Liver (tissue), 9 donors: ENCODE data around the gene PHEX. TPM values are rescaled to one million over a fixed set of nuclear protein-coding genes. Genes with fewer than 3 reads are reported as not detected.

Source experiments
- DNase-seq: peaks from one replicate; pipeline ENCODE4 v3.0.0-alpha.2; 2017; ENCODE audit warnings: low spot score
- H3K27ac ChIP-seq, 2 donors: one replicate each; pipeline ENCODE4 v1.7.0; 2013; ENCODE audit warnings: inconsistent platforms in 2 of 2, low read length in 2 of 2, control low read depth in 1 of 2, low read depth in 1 of 2, mild to moderate bottlenecking in 1 of 2
- H3K27me3 ChIP-seq, 4 donors: one replicate each; pipeline versions ENCODE4 v1.6.1 to v1.7.0; 2013; ENCODE audit warnings: low read length in 3 of 4, inconsistent platforms in 1 of 4, mild to moderate bottlenecking in 1 of 4, moderate library complexity in 1 of 4; ENCODE audit not compliant: control insufficient read depth in 4 of 4, insufficient read depth in 4 of 4
- H3K36me3 ChIP-seq, 4 donors: one replicate each; pipeline versions ENCODE4 v1.6.1 to v1.7.0; 2013; ENCODE audit warnings: low read length in 3 of 4, mild to moderate bottlenecking in 3 of 4, low read depth in 1 of 4, moderate library complexity in 1 of 4; ENCODE audit not compliant: control insufficient read depth in 4 of 4, insufficient read depth in 3 of 4
- H3K4me1 ChIP-seq, 4 donors: one replicate each; pipeline versions ENCODE4 v1.6.1 to v1.7.0; 2013; ENCODE audit warnings: low read length in 3 of 4, mild to moderate bottlenecking in 3 of 4, moderate library complexity in 1 of 4; ENCODE audit not compliant: control insufficient read depth in 4 of 4, insufficient read depth in 4 of 4
- H3K4me3 ChIP-seq, 3 donors: one replicate each; pipeline versions ENCODE4 v1.6.1 to v1.7.0; 2013; ENCODE audit warnings: low read length in 3 of 3, control low read depth in 1 of 3, low read depth in 1 of 3, mild to moderate bottlenecking in 1 of 3
- H3K9ac ChIP-seq, 2 donors: one replicate each; pipeline ENCODE4 v1.7.0; 2013; ENCODE audit warnings: low read length in 2 of 2, mild to moderate bottlenecking in 2 of 2, moderate library complexity in 2 of 2, control low read depth in 1 of 2, low read depth in 1 of 2
- H3K9me3 ChIP-seq, 4 donors: one replicate each; pipeline versions ENCODE4 v1.6.1 to v1.7.0; 2013; ENCODE audit warnings: low read length in 3 of 4; ENCODE audit not compliant: control insufficient read depth in 4 of 4
- ATF3 ChIP-seq: IDR thresholded peaks from 2 replicates; pipeline ENCODE4 v1.6.1; 2016; ENCODE audit warnings: antibody characterized with exemption
- CTCF ChIP-seq: fragments of 150-350 bp; IDR thresholded peaks from 2 replicates; pipeline ENCODE4 v1.5.1; 2017; ENCODE audit warnings: improper control_type of control experiment, low read depth, low read length; ENCODE audit not compliant: missing input control
- EGR1 ChIP-seq, 2 donors: IDR thresholded peaks; 2 replicates each; pipeline ENCODE4 v1.6.1; 2016 to 2018; ENCODE audit warnings: antibody characterized with exemption in 2 of 2, low read depth in 2 of 2
- FOXA1 ChIP-seq: IDR thresholded peaks from 2 replicates; pipeline ENCODE4 v1.6.1; 2016; ENCODE audit warnings: antibody characterized with exemption
- FOXA2 ChIP-seq: IDR thresholded peaks from 2 replicates; pipeline ENCODE4 v1.6.1; 2016; ENCODE audit warnings: antibody characterized with exemption
- GABPA ChIP-seq, 2 donors: IDR thresholded peaks in 1 of 2; conservative IDR thresholded peaks in 1 of 2; 2 replicates each; pipeline ENCODE4 v1.6.1; 2016; ENCODE audit warnings: antibody characterized with exemption in 2 of 2, mild to moderate bottlenecking in 1 of 2, moderate library complexity in 1 of 2
- HNF4A ChIP-seq, 2 donors: conservative IDR thresholded peaks; 2 replicates each; pipeline ENCODE4 v1.6.1; 2016; ENCODE audit warnings: antibody characterized with exemption in 2 of 2, mild to moderate bottlenecking in 2 of 2
- HNF4G ChIP-seq: IDR thresholded peaks from 2 replicates; pipeline ENCODE4 v1.6.1; 2016; ENCODE audit warnings: antibody characterized with exemption
- JUND ChIP-seq, 2 donors: IDR thresholded peaks; 2 replicates each; pipeline ENCODE4 v1.6.1; 2016; ENCODE audit warnings: antibody characterized with exemption in 2 of 2
- MAX ChIP-seq: IDR thresholded peaks from 2 replicates; pipeline ENCODE4 v1.6.1; 2016; ENCODE audit warnings: antibody characterized with exemption
- NR2F2 ChIP-seq: IDR thresholded peaks from 2 replicates; pipeline ENCODE4 v1.6.1; 2016; ENCODE audit warnings: antibody characterized with exemption
- RAD21 ChIP-seq, 2 donors: IDR thresholded peaks; 2 replicates each; pipeline ENCODE4 v1.6.1; 2016; ENCODE audit warnings: antibody characterized with exemption in 2 of 2, mild to moderate bottlenecking in 2 of 2
- RXRA ChIP-seq, 2 donors: IDR thresholded peaks; 2 replicates each; pipeline ENCODE4 v1.6.1; 2017 to 2018; ENCODE audit warnings: antibody characterized with exemption in 2 of 2, mild to moderate bottlenecking in 1 of 2
- SP1 ChIP-seq: IDR thresholded peaks from 2 replicates; pipeline ENCODE4 v1.6.1; 2018; ENCODE audit warnings: antibody characterized with exemption, mild to moderate bottlenecking
- TAF1 ChIP-seq: conservative IDR thresholded peaks from 2 replicates; pipeline ENCODE4 v1.6.1; 2016; ENCODE audit warnings: antibody characterized with exemption, mild to moderate bottlenecking
- YY1 ChIP-seq: IDR thresholded peaks from 2 replicates; pipeline ENCODE4 v1.6.1; 2016; ENCODE audit warnings: antibody characterized with exemption, mild to moderate bottlenecking
- ZBTB33 ChIP-seq: IDR thresholded peaks from 2 replicates; pipeline ENCODE4 v1.6.1; 2016; ENCODE audit warnings: antibody characterized with exemption
- WGBS: extraction: QIAGEN DNeasy Blood & Tissue Kit; methylation state at CpG from one replicate; pipeline ENCODE4 v1.1.7; 2013; 5-methylcytosine and 5-hydroxymethylcytosine counted together
- polyA plus RNA-seq, 2 donors: library from polyadenylated mRNA; stranded (reverse) in 1 of 2; unstranded in 1 of 2; fragments of 200-250 nt in 1 of 2; fragments of >200 nt in 1 of 2; fragmentation: Nextera tagmentation in 1 of 2; extraction: Ambion mirVana in 1 of 2; gene quantifications; one replicate each; pipeline versions ENCODE4 v1.2.1 to v1.2.3, GENCODE V29; 2013 to 2015
- total RNA-seq, 2 donors: library from RNA; depleted of rRNA; stranded (reverse); fragments of >200 nt; gene quantifications; one replicate each; pipeline ENCODE4 v1.2.3, GENCODE V29; 2014
- TF ChIP-seq, protein P1 (sequence below): IDR thresholded peaks from 2 replicates; pipeline ENCODE4 v1.6.1; 2016; ENCODE audit warnings: antibody characterized with exemption, mild to moderate bottlenecking
- donor health status: healthy.
- donor health status: healthy.
- donor health status: healthy.
- donor health status: healthy.
- donor health status: healthy.

Gene PHEX
- total and polyA plus RNA-seq, 4 donors = 0.01 to 0.14 (median 0.08) TPM; not detected in 1

GRCh38 chrX:22247169-22247568, 215.0 kb downstream of the PHEX start:
- no peak overlapping the region for H3K27ac ChIP-seq
- TF ChIP-seq NR2F2 (no peak), HNF4A (conservative IDR thresholded peaks at IDR 0.05) (no peak), TAF1 (no peak), CTCF (no peak), SP1 (no peak)
- no peaks in the 10 kb centered on the region for H3K36me3 ChIP-seq
- H3K27me3 ChIP-seq = peaks cover 0 to 5% (median 0%) of the 10 kb centered on the region in 4 donors
- DNase-seq = no peak
- H3K4me3 ChIP-seq = no peak overlapping the region
- WGBS = 50% methylated on average over 1 of the region's 1 CpG
- H3K9me3 ChIP-seq = no peaks in the 10 kb centered on the region
- H3K9ac ChIP-seq = no peak overlapping the region
- H3K4me1 ChIP-seq = no peaks in the 10 kb centered on the region

DNA sequence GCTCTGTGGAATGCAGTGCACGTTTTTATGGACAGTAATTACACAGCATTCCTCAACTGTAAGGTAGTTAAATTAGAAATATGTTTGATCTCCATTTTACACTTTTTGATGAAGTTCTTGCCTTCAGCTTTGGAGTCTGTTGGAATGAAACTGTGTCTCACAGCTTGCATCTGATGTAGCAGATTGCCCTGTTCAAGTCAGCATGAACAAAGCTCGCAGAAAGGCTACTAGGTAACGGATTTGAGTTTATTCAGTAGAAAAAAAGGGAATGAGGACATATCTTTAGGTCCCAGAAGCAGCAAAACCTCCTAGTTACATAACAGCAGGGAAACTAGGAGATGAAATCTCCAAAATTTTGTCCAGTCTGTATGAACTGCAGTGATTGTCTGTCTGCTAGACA, 216.3 kb downstream of the PHEX start:
- no peak overlapping the region for H3K9ac ChIP-seq
- TF ChIP-seq TAF1 (no peak), HNF4A (conservative IDR thresholded peaks at IDR 0.05) (no peak), MAX (no peak), JUND (IDR thresholded peaks at IDR 0.05) (no peak), NR2F2 (no peak), GABPA (IDR thresholded peaks at IDR 0.05 in 1 of 2, conservative IDR thresholded peaks at IDR 0.05 in 1 of 2) (no peak), SP1 (no peak), FOXA2 (no peak), RXRA (IDR thresholded peaks at IDR 0.05) (no peak), YY1 (no peak), FOXA1 (no peak), CTCF (no peak), HNF4G (no peak), ZBTB33 (no peak), RAD21 (IDR thresholded peaks at IDR 0.05) (no peak), ATF3 (no peak), EGR1 (IDR thresholded peaks at IDR 0.05; ENCODE audit: low read depth in 2 of 2) (no peak)
- TF ChIP-seq, protein P1, sequence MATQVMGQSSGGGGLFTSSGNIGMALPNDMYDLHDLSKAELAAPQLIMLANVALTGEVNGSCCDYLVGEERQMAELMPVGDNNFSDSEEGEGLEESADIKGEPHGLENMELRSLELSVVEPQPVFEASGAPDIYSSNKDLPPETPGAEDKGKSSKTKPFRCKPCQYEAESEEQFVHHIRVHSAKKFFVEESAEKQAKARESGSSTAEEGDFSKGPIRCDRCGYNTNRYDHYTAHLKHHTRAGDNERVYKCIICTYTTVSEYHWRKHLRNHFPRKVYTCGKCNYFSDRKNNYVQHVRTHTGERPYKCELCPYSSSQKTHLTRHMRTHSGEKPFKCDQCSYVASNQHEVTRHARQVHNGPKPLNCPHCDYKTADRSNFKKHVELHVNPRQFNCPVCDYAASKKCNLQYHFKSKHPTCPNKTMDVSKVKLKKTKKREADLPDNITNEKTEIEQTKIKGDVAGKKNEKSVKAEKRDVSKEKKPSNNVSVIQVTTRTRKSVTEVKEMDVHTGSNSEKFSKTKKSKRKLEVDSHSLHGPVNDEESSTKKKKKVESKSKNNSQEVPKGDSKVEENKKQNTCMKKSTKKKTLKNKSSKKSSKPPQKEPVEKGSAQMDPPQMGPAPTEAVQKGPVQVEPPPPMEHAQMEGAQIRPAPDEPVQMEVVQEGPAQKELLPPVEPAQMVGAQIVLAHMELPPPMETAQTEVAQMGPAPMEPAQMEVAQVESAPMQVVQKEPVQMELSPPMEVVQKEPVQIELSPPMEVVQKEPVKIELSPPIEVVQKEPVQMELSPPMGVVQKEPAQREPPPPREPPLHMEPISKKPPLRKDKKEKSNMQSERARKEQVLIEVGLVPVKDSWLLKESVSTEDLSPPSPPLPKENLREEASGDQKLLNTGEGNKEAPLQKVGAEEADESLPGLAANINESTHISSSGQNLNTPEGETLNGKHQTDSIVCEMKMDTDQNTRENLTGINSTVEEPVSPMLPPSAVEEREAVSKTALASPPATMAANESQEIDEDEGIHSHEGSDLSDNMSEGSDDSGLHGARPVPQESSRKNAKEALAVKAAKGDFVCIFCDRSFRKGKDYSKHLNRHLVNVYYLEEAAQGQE = no peak

More for the DNA sequence above, 216.3 kb downstream of the PHEX start:
- Histone ChIP-seq H3K36me3 (no peaks in the 10 kb centered on the region), H3K27me3 (peaks cover 0 to 5% (median 0%) of the 10 kb centered on the region in 4 donors), H3K4me3 (no peak overlapping the region), H3K4me1 (no peaks in the 10 kb centered on the region), H3K9me3 (no peaks in the 10 kb centered on the region), H3K27ac (no peak overlapping the region)
- DNase-seq = no peak
- 62% methylated on average over 3 of the region's 3 CpGs for WGBS
